ENCODE measurements around the gene TFR2.
A peak's percentile ranks its signal among the peaks of the same experiment; 100 is the strongest.

TFR2 gene

GRCh38 chr7:100682991-100683658 is 41.8 kb upstream of the TFR2 start:
- H3K4ac ChIP-seq (ENCODE audit: low read length), result no peak overlapping the region
- no peak overlapping the region for H3K14ac ChIP-seq (ENCODE audit: low read length)
- no peak overlapping the region for H3K4me3 ChIP-seq (ENCODE audit: low read length in 2 of 2)
- H3K9ac ChIP-seq (ENCODE audit: low read depth, low read length, poor library complexity), result peak overlapping the region; percentile 60
- peaks cover 0 to 2% of the 10 kb centered on the region in 2 donors for H3K4me1 ChIP-seq (ENCODE audit: control insufficient read depth in 2 of 2, insufficient read depth in 1 of 2, low read depth in 1 of 2, low read length in 2 of 2)
- H2AK5ac ChIP-seq (ENCODE audit: low read depth, low read length), result no peak overlapping the region
- H2BK12ac ChIP-seq (ENCODE audit: low read length), result no peak overlapping the region
- H2BK5ac ChIP-seq (ENCODE audit: low read length), result no peak overlapping the region
- H3K23ac ChIP-seq (ENCODE audit: low read depth, low read length, poor library complexity), result no peak overlapping the region
- no peak for DNase-seq (ENCODE audit: low spot score)
- peaks cover 0 to 1% of the 10 kb centered on the region in 2 donors for H3K9me3 ChIP-seq (replicated peaks in 1 of 2; ENCODE audit: control insufficient read depth in 2 of 2, insufficient read depth in 1 of 2, low read depth in 1 of 2, low read length in 2 of 2)
- H4K8ac ChIP-seq (ENCODE audit: low read depth, low read length), result no peak overlapping the region
- H4K91ac ChIP-seq (ENCODE audit: low read depth, low read length, poor library complexity), result no peak overlapping the region
- no peak overlapping the region for H2BK120ac ChIP-seq (ENCODE audit: low read depth, low read length)
- no peak overlapping the region for H3K4me2 ChIP-seq (ENCODE audit: insufficient read depth, low read length, poor library complexity, severe bottlenecking)
- no CpG with 5 or more reads among the region's 28 CpGs for WGBS, 2 donors (ENCODE audit: extremely low coverage in 2 of 2, insufficient read length in 2 of 2, insufficient replicate concordance in 1 of 2)
- H2BK15ac ChIP-seq (ENCODE audit: low read length), result no peak overlapping the region
- H3K27ac ChIP-seq (replicated peaks; ENCODE audit: low read length), result no peak overlapping the region
- H3K27me3 ChIP-seq (ENCODE audit: control insufficient read depth in 3 of 3, insufficient read depth in 3 of 3, low read depth in 1 of 3, low read length in 3 of 3), result no peaks in the 10 kb centered on the region
- H3K36me3 ChIP-seq (replicated peaks in 1 of 2; ENCODE audit: control insufficient read depth in 2 of 2, insufficient read depth in 2 of 2, low read length in 2 of 2), result peaks cover 68 to 100% of the 10 kb centered on the region in 2 donors
- H3K79me1 ChIP-seq (ENCODE audit: low read depth, low read length), result peaks cover 17% of the 10 kb centered on the region
- no peak overlapping the region for H3K18ac ChIP-seq (ENCODE audit: low read length)
- H2AFZ ChIP-seq (ENCODE audit: low read length), result no peak overlapping the region

GRCh38 chr7:100682228-100682741 is 40.9 kb upstream of the TFR2 start:
- Histone ChIP-seq H2AFZ (ENCODE audit: low read length) (no peak overlapping the region), H3K4ac (ENCODE audit: low read length) (no peak overlapping the region), H3K9me3 (replicated peaks in 1 of 2; ENCODE audit: control insufficient read depth in 2 of 2, insufficient read depth in 1 of 2, low read depth in 1 of 2, low read length in 2 of 2) (peaks cover 0 to 1% of the 10 kb centered on the region in 2 donors), H2AK5ac (ENCODE audit: low read depth, low read length) (no peak overlapping the region), H4K8ac (ENCODE audit: low read depth, low read length) (peak overlapping the region; percentile 17), H4K91ac (ENCODE audit: low read depth, low read length, poor library complexity) (no peak overlapping the region), H3K27me3 (ENCODE audit: control insufficient read depth in 3 of 3, insufficient read depth in 3 of 3, low read depth in 1 of 3, low read length in 3 of 3) (no peaks in the 10 kb centered on the region), H3K14ac (ENCODE audit: low read length) (no peak overlapping the region), H3K4me2 (ENCODE audit: insufficient read depth, low read length, poor library complexity, severe bottlenecking) (no peak overlapping the region), H3K23ac (ENCODE audit: low read depth, low read length, poor library complexity) (peak overlapping the region; percentile 73), H3K18ac (ENCODE audit: low read length) (no peak overlapping the region), H3K36me3 (replicated peaks in 1 of 2; ENCODE audit: control insufficient read depth in 2 of 2, insufficient read depth in 2 of 2, low read length in 2 of 2) (peaks cover 68 to 100% of the 10 kb centered on the region in 2 donors), H2BK12ac (ENCODE audit: low read length) (no peak overlapping the region), H3K4me3 (ENCODE audit: low read length in 2 of 2) (no peak overlapping the region), H2BK15ac (ENCODE audit: low read length) (no peak overlapping the region), H3K4me1 (ENCODE audit: control insufficient read depth in 2 of 2, insufficient read depth in 1 of 2, low read depth in 1 of 2, low read length in 2 of 2) (peaks cover 0 to 2% of the 10 kb centered on the region in 2 donors), H3K9ac (ENCODE audit: low read depth, low read length, poor library complexity) (peak overlapping the region; percentile 4), H3K79me1 (ENCODE audit: low read depth, low read length) (peaks cover 19% of the 10 kb centered on the region), H2BK120ac (ENCODE audit: low read depth, low read length) (no peak overlapping the region), H2BK5ac (ENCODE audit: low read length) (peak overlapping the region; percentile 87), H3K27ac (replicated peaks; ENCODE audit: low read length) (no peak overlapping the region)
- WGBS, 2 donors (ENCODE audit: extremely low coverage in 2 of 2, insufficient read length in 2 of 2, insufficient replicate concordance in 1 of 2), result no CpG with 5 or more reads among the region's 25 CpGs
- DNase-seq (ENCODE audit: low spot score), result no peak

GRCh38 chr7:100681491-100682227 is 40.3 kb upstream of the TFR2 start:
- no peak overlapping the region for H4K8ac ChIP-seq (ENCODE audit: low read depth, low read length)
- no CpG with 5 or more reads among the region's 29 CpGs for WGBS, 2 donors (ENCODE audit: extremely low coverage in 2 of 2, insufficient read length in 2 of 2, insufficient replicate concordance in 1 of 2)
- H2AK5ac ChIP-seq (ENCODE audit: low read depth, low read length), result no peak overlapping the region
- H3K36me3 ChIP-seq (replicated peaks in 1 of 2; ENCODE audit: control insufficient read depth in 2 of 2, insufficient read depth in 2 of 2, low read length in 2 of 2), result peaks cover 69 to 100% of the 10 kb centered on the region in 2 donors
- peak overlapping the region; percentile 28 for H3K18ac ChIP-seq (ENCODE audit: low read length)
- peak overlapping the region; percentile 73 for H3K23ac ChIP-seq (ENCODE audit: low read depth, low read length, poor library complexity)
- no peak overlapping the region for H3K27ac ChIP-seq (replicated peaks; ENCODE audit: low read length)
- H3K9me3 ChIP-seq (replicated peaks in 1 of 2; ENCODE audit: control insufficient read depth in 2 of 2, insufficient read depth in 1 of 2, low read depth in 1 of 2, low read length in 2 of 2), result peaks cover 0 to 1% of the 10 kb centered on the region in 2 donors
- no peak overlapping the region for H3K4me2 ChIP-seq (ENCODE audit: insufficient read depth, low read length, poor library complexity, severe bottlenecking)
- peaks cover 0 to 2% of the 10 kb centered on the region in 2 donors for H3K4me1 ChIP-seq (ENCODE audit: control insufficient read depth in 2 of 2, insufficient read depth in 1 of 2, low read depth in 1 of 2, low read length in 2 of 2)
- H2AFZ ChIP-seq (ENCODE audit: low read length), result no peak overlapping the region
- H2BK5ac ChIP-seq (ENCODE audit: low read length), result peak overlapping the region; percentile 87
- no peak overlapping the region for H2BK12ac ChIP-seq (ENCODE audit: low read length)
- H4K91ac ChIP-seq (ENCODE audit: low read depth, low read length, poor library complexity), result no peak overlapping the region
- H3K27me3 ChIP-seq (ENCODE audit: control insufficient read depth in 3 of 3, insufficient read depth in 3 of 3, low read depth in 1 of 3, low read length in 3 of 3), result no peaks in the 10 kb centered on the region
- H2BK15ac ChIP-seq (ENCODE audit: low read length), result no peak overlapping the region
- no peak for DNase-seq (ENCODE audit: low spot score)
- no peak overlapping the region for H3K4me3 ChIP-seq (ENCODE audit: low read length in 2 of 2)
- H2BK120ac ChIP-seq (ENCODE audit: low read depth, low read length), result no peak overlapping the region
- peak overlapping the region; percentile 8 for H3K14ac ChIP-seq (ENCODE audit: low read length)
- H3K79me1 ChIP-seq (ENCODE audit: low read depth, low read length), result peaks cover 23% of the 10 kb centered on the region
- no peak overlapping the region for H3K4ac ChIP-seq (ENCODE audit: low read length)
- H3K9ac ChIP-seq (ENCODE audit: low read depth, low read length, poor library complexity), result peak overlapping the region; percentile 60

Data from neuronal stem cell (in vitro differentiated cells).